Measurements from ENCODE around the gene ENTPD7.

GRCh38 chr10:99659868-99660366 lies 608 bp downstream of the ENTPD7 start:
- TF ChIP-seq POLR2A (IDR thresholded peaks at IDR 0.05; ENCODE audit: control extremely low read depth in 1 of 2, low read depth in 2 of 2, low read length in 2 of 2) (no peak), POLR2AphosphoS5 (IDR thresholded peaks at IDR 0.05; ENCODE audit: low read depth, low read length) (no peak), CBX8 (IDR thresholded peaks at IDR 0.05; ENCODE audit: borderline replicate concordance, low read depth, low read length) (no peak), TEAD4 (IDR thresholded peaks at IDR 0.05; ENCODE audit: low read depth, low read length) (no peak), CBX5 (IDR thresholded peaks at IDR 0.05; ENCODE audit: low read depth, low read length) (no peak), RAD21 (IDR thresholded peaks at IDR 0.05 in 1 of 2, conservative IDR thresholded peaks at IDR 0.05 in 1 of 2; ENCODE audit: low read depth in 2 of 2, low read length in 2 of 2) (no peak), SIN3A (conservative IDR thresholded peaks at IDR 0.05 in 1 of 2, IDR thresholded peaks at IDR 0.05 in 1 of 2; ENCODE audit: low read depth in 1 of 2, low read length in 2 of 2) (no peak; a peak in 1 of 4 replicates), RXRA (IDR thresholded peaks at IDR 0.05; ENCODE audit: insufficient read depth, low read depth, low read length) (no peak), EZH2 (IDR thresholded peaks at IDR 0.05; ENCODE audit: low read depth, low read length, severe bottlenecking) (no peak), BACH1 (IDR thresholded peaks at IDR 0.05; ENCODE audit: low read length) (no peak), EP300 (IDR thresholded peaks at IDR 0.05; ENCODE audit: borderline replicate concordance in 1 of 2, low read depth in 2 of 2, low read length in 2 of 2) (no peak), FOSL1 (IDR thresholded peaks at IDR 0.05; ENCODE audit: insufficient read depth, low read depth, low read length) (no peak), EGR1 (IDR thresholded peaks at IDR 0.05; ENCODE audit: borderline replicate concordance, low read depth, low read length) (no peak)
- TF ChIP-seq, protein P1, sequence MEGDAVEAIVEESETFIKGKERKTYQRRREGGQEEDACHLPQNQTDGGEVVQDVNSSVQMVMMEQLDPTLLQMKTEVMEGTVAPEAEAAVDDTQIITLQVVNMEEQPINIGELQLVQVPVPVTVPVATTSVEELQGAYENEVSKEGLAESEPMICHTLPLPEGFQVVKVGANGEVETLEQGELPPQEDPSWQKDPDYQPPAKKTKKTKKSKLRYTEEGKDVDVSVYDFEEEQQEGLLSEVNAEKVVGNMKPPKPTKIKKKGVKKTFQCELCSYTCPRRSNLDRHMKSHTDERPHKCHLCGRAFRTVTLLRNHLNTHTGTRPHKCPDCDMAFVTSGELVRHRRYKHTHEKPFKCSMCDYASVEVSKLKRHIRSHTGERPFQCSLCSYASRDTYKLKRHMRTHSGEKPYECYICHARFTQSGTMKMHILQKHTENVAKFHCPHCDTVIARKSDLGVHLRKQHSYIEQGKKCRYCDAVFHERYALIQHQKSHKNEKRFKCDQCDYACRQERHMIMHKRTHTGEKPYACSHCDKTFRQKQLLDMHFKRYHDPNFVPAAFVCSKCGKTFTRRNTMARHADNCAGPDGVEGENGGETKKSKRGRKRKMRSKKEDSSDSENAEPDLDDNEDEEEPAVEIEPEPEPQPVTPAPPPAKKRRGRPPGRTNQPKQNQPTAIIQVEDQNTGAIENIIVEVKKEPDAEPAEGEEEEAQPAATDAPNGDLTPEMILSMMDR (IDR thresholded peaks at IDR 0.05; ENCODE audit: control extremely low read depth in 1 of 3, insufficient read depth in 1 of 3, low read depth in 1 of 3, low read length in 3 of 3), result no peak
